PC-9 (cell line): ENCODE data around the gene FBXL14.

Experiments
- EZH2 ChIP-seq: fragments of 200-600 bp; sonication (generic); IDR thresholded peaks from 2 replicates; pipeline ENCODE4 v1.8.0; 2017; ENCODE audit warnings: antibody characterized with exemption, low read depth
- TF ChIP-seq, protein P1 (sequence below): fragments of 200-600 bp; sonication (generic); conservative IDR thresholded peaks from 2 replicates; pipeline ENCODE4 v1.6.1; 2017; ENCODE audit warnings: mixed run types, antibody characterized with exemption, mild to moderate bottlenecking, moderate library complexity

DNA sequence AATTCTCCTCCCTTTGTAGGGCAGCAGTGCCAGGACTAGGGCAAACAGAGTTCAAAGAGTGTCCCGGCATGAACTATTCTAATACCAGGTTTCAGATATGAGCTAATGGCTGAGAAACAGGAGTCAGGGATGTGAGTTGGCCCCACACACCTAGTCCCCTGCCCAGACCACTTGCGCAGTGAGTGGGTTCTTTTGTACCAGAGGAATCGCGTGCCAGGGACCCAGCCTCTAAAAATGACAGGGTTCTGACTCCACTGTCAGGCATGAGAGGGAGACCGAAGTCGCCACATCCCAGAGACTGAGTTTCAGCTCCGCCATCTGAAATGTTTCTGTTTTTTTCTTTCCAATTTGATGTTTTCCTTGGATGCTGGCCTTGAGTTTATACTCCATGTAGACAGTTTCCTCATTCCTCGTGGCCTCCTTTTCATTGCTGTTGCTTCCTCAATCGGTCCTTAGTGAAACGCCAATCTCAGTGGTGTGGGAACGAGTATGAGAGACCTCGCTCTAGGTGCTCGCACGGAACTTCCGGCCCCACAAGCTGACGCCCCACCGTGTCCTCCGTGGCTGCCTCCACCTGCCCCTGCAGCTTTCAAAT, 31.5 kb downstream of the FBXL14 start:
- TF ChIP-seq, protein P1, sequence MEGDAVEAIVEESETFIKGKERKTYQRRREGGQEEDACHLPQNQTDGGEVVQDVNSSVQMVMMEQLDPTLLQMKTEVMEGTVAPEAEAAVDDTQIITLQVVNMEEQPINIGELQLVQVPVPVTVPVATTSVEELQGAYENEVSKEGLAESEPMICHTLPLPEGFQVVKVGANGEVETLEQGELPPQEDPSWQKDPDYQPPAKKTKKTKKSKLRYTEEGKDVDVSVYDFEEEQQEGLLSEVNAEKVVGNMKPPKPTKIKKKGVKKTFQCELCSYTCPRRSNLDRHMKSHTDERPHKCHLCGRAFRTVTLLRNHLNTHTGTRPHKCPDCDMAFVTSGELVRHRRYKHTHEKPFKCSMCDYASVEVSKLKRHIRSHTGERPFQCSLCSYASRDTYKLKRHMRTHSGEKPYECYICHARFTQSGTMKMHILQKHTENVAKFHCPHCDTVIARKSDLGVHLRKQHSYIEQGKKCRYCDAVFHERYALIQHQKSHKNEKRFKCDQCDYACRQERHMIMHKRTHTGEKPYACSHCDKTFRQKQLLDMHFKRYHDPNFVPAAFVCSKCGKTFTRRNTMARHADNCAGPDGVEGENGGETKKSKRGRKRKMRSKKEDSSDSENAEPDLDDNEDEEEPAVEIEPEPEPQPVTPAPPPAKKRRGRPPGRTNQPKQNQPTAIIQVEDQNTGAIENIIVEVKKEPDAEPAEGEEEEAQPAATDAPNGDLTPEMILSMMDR = no peak
- no peak for TF ChIP-seq EZH2
